ENCODE measurements around the gene SCO2. TPM values are rescaled to one million over a fixed set of nuclear protein-coding genes. Genes with fewer than 3 reads are reported as not detected.

SCO2 gene
- polyA plus RNA-seq, 1 donor from 2014 or later, result 9.6 TPM

DNA sequence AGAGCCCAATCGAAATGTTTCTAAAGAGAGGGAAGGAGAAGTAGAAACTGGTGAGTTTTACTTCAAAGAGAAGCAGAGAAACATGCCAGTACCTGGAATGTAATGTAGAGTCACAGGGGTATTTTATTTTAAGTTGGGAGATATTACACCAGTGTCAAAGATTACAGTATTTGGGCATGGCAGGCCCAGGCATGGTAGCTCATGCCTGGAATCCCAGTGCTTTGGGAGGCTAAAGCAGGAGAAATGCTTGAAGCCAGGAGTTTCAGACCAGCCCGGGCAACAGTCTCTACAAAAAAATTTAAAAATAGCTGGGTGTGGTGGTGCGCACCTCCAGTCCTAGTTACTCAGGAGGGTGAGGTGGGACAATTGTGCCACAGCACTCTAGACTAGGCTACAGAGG, 34.6 kb upstream of the SCO2 start:
- no peaks in the 10 kb centered on the region for H3K9me2 ChIP-seq (ENCODE audit: insufficient read depth, low read length)
- no peak overlapping the region for H3K4me2 ChIP-seq (ENCODE audit: low read length)
- no peak overlapping the region for H3K27ac ChIP-seq (ENCODE audit: low read length)
- H3K9ac ChIP-seq (ENCODE audit: low read length), result no peak overlapping the region
- TF ChIP-seq EZH2 (IDR thresholded peaks at IDR 0.05; ENCODE audit: borderline replicate concordance, insufficient read depth, low read length, poor library complexity, severe bottlenecking), result no peak
- TF ChIP-seq MXI1 (conservative IDR thresholded peaks at IDR 0.05; ENCODE audit: poor library complexity, severe bottlenecking), result no peak
- TF ChIP-seq, protein P1, sequence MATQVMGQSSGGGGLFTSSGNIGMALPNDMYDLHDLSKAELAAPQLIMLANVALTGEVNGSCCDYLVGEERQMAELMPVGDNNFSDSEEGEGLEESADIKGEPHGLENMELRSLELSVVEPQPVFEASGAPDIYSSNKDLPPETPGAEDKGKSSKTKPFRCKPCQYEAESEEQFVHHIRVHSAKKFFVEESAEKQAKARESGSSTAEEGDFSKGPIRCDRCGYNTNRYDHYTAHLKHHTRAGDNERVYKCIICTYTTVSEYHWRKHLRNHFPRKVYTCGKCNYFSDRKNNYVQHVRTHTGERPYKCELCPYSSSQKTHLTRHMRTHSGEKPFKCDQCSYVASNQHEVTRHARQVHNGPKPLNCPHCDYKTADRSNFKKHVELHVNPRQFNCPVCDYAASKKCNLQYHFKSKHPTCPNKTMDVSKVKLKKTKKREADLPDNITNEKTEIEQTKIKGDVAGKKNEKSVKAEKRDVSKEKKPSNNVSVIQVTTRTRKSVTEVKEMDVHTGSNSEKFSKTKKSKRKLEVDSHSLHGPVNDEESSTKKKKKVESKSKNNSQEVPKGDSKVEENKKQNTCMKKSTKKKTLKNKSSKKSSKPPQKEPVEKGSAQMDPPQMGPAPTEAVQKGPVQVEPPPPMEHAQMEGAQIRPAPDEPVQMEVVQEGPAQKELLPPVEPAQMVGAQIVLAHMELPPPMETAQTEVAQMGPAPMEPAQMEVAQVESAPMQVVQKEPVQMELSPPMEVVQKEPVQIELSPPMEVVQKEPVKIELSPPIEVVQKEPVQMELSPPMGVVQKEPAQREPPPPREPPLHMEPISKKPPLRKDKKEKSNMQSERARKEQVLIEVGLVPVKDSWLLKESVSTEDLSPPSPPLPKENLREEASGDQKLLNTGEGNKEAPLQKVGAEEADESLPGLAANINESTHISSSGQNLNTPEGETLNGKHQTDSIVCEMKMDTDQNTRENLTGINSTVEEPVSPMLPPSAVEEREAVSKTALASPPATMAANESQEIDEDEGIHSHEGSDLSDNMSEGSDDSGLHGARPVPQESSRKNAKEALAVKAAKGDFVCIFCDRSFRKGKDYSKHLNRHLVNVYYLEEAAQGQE (IDR thresholded peaks at IDR 0.05; ENCODE audit: borderline replicate concordance), result no peak
- no peak for TF ChIP-seq EP300 (conservative IDR thresholded peaks at IDR 0.05; ENCODE audit: poor library complexity, severe bottlenecking)
- no peak for TF ChIP-seq SMC3 (conservative IDR thresholded peaks at IDR 0.05; ENCODE audit: poor library complexity)
- TF ChIP-seq, protein P2, sequence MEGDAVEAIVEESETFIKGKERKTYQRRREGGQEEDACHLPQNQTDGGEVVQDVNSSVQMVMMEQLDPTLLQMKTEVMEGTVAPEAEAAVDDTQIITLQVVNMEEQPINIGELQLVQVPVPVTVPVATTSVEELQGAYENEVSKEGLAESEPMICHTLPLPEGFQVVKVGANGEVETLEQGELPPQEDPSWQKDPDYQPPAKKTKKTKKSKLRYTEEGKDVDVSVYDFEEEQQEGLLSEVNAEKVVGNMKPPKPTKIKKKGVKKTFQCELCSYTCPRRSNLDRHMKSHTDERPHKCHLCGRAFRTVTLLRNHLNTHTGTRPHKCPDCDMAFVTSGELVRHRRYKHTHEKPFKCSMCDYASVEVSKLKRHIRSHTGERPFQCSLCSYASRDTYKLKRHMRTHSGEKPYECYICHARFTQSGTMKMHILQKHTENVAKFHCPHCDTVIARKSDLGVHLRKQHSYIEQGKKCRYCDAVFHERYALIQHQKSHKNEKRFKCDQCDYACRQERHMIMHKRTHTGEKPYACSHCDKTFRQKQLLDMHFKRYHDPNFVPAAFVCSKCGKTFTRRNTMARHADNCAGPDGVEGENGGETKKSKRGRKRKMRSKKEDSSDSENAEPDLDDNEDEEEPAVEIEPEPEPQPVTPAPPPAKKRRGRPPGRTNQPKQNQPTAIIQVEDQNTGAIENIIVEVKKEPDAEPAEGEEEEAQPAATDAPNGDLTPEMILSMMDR (IDR thresholded peaks at IDR 0.05; ENCODE audit: poor library complexity, severe bottlenecking), result no peak
- TF ChIP-seq TAF1 (IDR thresholded peaks at IDR 0.05; ENCODE audit: low read depth), result no peak
- TF ChIP-seq RAD21 (conservative IDR thresholded peaks at IDR 0.05), result no peak
- TF ChIP-seq POLR2AphosphoS5 (IDR thresholded peaks at IDR 0.05), result no peak
- no peak overlapping the region for H2AFZ ChIP-seq (ENCODE audit: low read depth, low read length)
- H4K20me1 ChIP-seq (ENCODE audit: insufficient read depth), result no peaks in the 10 kb centered on the region
- no peak overlapping the region for H3K4me3 ChIP-seq (ENCODE audit: low read length)
- H3K79me2 ChIP-seq (replicated peaks; ENCODE audit: insufficient read depth, low read length), result no peaks in the 10 kb centered on the region
- H3K9me3 ChIP-seq (ENCODE audit: low read length), result no peaks in the 10 kb centered on the region
- H3K27me3 ChIP-seq (ENCODE audit: insufficient read depth, low read depth, low read length), result no peaks in the 10 kb centered on the region
- H3K36me3 ChIP-seq (ENCODE audit: insufficient read depth, low read length), result no peaks in the 10 kb centered on the region
- no peaks in the 10 kb centered on the region for H3F3A ChIP-seq (ENCODE audit: insufficient read depth, low read length, poor library complexity, severe bottlenecking)

DNA sequence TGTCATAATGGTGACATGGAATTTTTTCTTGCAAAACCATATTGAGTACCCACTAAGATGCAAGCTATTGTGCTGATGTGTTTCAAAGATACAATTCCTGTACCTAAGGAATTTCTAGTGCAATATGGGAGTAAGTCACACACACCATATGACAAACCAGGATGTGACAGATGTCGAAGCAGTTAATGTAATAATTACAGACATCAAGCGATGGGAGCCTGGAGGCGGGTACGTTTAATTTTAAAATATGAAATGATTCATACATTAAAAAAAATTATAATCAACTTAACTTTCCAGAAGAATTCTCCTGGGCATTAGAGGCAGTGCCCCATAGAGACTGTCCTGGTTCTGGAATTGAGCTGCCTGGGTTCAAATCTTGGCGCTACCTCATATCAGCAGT, 31.3 kb upstream of the SCO2 start:
- no peaks in the 10 kb centered on the region for H3K9me3 ChIP-seq (ENCODE audit: low read length)
- H3K36me3 ChIP-seq (ENCODE audit: insufficient read depth, low read length), result no peaks in the 10 kb centered on the region
- H3K27me3 ChIP-seq (ENCODE audit: insufficient read depth, low read depth, low read length), result no peaks in the 10 kb centered on the region
- no peak overlapping the region for H3K9ac ChIP-seq (ENCODE audit: low read length)
- no peak overlapping the region for H3K27ac ChIP-seq (ENCODE audit: low read length)
- H3K4me2 ChIP-seq (ENCODE audit: low read length), result no peak overlapping the region
- no peak overlapping the region for H2AFZ ChIP-seq (ENCODE audit: low read depth, low read length)
- no peaks in the 10 kb centered on the region for H3K79me2 ChIP-seq (replicated peaks; ENCODE audit: insufficient read depth, low read length)
- no peaks in the 10 kb centered on the region for H3K9me2 ChIP-seq (ENCODE audit: insufficient read depth, low read length)
- H3F3A ChIP-seq (ENCODE audit: insufficient read depth, low read length, poor library complexity, severe bottlenecking), result no peaks in the 10 kb centered on the region
- no peak overlapping the region for H3K4me3 ChIP-seq (ENCODE audit: low read length)
- no peaks in the 10 kb centered on the region for H4K20me1 ChIP-seq (ENCODE audit: insufficient read depth)
- TF ChIP-seq EP300 (conservative IDR thresholded peaks at IDR 0.05; ENCODE audit: poor library complexity, severe bottlenecking) (no peak), RAD21 (conservative IDR thresholded peaks at IDR 0.05) (no peak), MXI1 (conservative IDR thresholded peaks at IDR 0.05; ENCODE audit: poor library complexity, severe bottlenecking) (no peak), SMC3 (conservative IDR thresholded peaks at IDR 0.05; ENCODE audit: poor library complexity) (no peak), TAF1 (IDR thresholded peaks at IDR 0.05; ENCODE audit: low read depth) (no peak), POLR2AphosphoS5 (IDR thresholded peaks at IDR 0.05) (no peak), EZH2 (IDR thresholded peaks at IDR 0.05; ENCODE audit: borderline replicate concordance, insufficient read depth, low read length, poor library complexity, severe bottlenecking) (no peak)
- TF ChIP-seq, protein P2 (IDR thresholded peaks at IDR 0.05; ENCODE audit: poor library complexity, severe bottlenecking), result no peak
- TF ChIP-seq, protein P1 (IDR thresholded peaks at IDR 0.05; ENCODE audit: borderline replicate concordance), result no peak

Measured in neural cell (in vitro differentiated cells).